GM19395 (cell line): ENCODE data around the gene EIF3K.

Source experiments
- ATAC-seq: cut with Tn5 transposase; IDR thresholded peaks from one replicate; pipeline ENCODE4 v1.9.1; 2021; ENCODE audit warnings: mild to moderate bottlenecking, moderate library complexity; ENCODE audit not compliant: unreplicated experiment

Gene EIF3K

GRCh38 chr19:38665219-38665931 is 46.4 kb downstream of the EIF3K start:
- ATAC-seq, result no peak

GRCh38 chr19:38665950-38666662 is 47.1 kb downstream of the EIF3K start:
- ATAC-seq, result no peak

- no peak for ATAC-seq
These were observed 47.9 kb downstream of the EIF3K start for GRCh38 chr19:38666663-38667511.

GRCh38 chr19:38667661-38668171 is 48.7 kb downstream of the EIF3K start:
- ATAC-seq, result no peak

GRCh38 chr19:38669552-38669951 is 50.6 kb downstream of the EIF3K start:
- no peak for ATAC-seq

GRCh38 chr19:38670921-38671398 is 52.0 kb downstream of the EIF3K start:
- no peak for ATAC-seq

GRCh38 chr19:38671654-38672053 is 52.7 kb downstream of the EIF3K start:
- no peak for ATAC-seq

GRCh38 chr19:38673030-38673429 is 54.0 kb downstream of the EIF3K start:
- ATAC-seq, result no peak

GRCh38 chr19:38674388-38675171 is 55.6 kb downstream of the EIF3K start:
- no peak for ATAC-seq

GRCh38 chr19:38675611-38676010 is 56.6 kb downstream of the EIF3K start:
- no peak for ATAC-seq

GRCh38 chr19:38676023-38676877 is 57.3 kb downstream of the EIF3K start:
- ATAC-seq, result no peak

GRCh38 chr19:38676878-38677646 is 58.1 kb downstream of the EIF3K start:
- ATAC-seq, result no peak

- no peak for ATAC-seq
These were observed 59.4 kb downstream of the EIF3K start for GRCh38 chr19:38678217-38678890.

- ATAC-seq, result no peak
These were observed 60.0 kb downstream of the EIF3K start for GRCh38 chr19:38678891-38679494.

GRCh38 chr19:38679839-38680238 is 60.9 kb downstream of the EIF3K start:
- no peak for ATAC-seq

- no peak for ATAC-seq
These were observed 63.3 kb downstream of the EIF3K start for GRCh38 chr19:38682195-38682867.

GRCh38 chr19:38682872-38683392 is 63.9 kb downstream of the EIF3K start:
- no peak for ATAC-seq
